NCI-H128 (cell line): ENCODE measurements around the gene CCDC124.

Source experiments
- DNase-seq: peaks from one replicate; lab custom pipeline; 2025; ENCODE audit not compliant: unreplicated experiment; lab: John Stamatoyannopoulos, UW

CCDC124 gene

DNA sequence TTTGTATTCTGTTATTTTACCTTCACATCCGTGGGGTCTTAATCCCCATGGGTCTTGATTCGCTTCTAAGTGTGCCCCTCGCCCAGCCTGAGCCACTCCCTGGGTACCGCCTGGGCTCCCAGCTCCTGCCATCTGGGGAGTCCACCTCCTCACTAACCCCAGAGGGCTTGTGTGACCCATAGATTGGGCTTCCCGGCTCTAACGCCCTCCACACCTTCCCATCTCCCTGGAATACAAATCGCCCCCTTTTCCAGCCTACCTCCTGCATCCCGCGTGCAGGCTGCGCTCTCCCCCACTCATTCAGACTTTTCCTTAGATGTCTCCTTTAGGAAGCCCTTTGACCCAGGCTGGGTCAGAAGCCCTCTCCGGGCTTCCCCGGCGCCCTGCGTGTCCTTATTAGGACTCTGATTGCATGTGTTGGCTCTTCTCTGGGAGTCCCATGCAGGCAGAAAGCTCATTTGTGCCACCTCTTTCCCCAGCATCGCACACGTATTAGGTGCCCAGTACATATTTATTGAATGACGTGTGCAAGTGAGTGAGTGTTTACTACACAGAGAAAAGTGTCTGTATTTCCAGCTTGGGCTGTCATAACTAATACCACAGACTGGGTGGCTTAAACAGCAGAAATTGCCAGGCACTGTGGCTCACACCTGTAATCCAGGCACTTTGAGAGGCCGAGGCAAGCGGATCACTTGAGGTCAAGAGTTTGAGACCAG is 757 bp downstream of the CCDC124 start:
- DNase-seq, result no peak

GRCh38 chr19:17936379-17936778 is 3.6 kb downstream of the CCDC124 start:
- no peak for DNase-seq

GRCh38 chr19:17937371-17937900 is 4.6 kb downstream of the CCDC124 start:
- DNase-seq, result no peak

DNA sequence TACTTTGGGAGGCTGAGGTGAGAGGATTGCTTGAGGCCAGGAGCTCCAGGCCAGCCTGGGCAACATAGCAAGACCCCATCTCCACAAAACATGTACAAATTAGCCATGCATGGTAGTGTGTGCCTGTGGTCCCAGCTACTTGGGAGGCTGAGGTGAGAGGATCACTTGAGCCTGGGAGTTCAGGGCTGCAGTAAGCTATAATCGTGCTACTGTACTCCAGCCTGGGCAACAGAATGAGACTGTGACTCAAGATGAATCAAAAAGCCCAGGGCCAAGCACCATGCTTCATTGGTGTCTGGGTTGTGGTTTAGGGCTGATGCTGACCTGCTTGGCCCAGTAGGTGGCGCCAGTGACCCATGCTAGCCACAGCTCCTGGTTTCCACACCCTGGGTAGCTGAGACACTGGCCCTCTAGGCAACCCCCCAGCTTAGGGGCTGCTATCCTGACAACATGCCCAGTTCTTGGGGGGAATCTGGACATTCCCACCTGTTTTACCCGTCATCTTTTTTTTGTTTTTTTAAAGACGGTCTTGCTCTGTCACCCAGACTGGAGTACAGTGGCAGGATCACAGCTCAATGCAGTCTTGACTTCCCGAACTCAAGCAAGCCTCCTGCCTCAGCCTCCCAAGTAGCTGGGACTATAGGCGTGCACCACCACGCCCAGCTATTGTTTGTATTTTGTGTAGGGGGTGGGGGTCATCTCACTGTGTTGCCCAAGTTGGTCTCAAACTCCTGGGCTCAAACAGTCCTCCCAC is 5.5 kb downstream of the CCDC124 start:
- DNase-seq, result peak; percentile 46

GRCh38 chr19:17942181-17942580 is 9.4 kb downstream of the CCDC124 start:
- DNase-seq, result no peak

DNA sequence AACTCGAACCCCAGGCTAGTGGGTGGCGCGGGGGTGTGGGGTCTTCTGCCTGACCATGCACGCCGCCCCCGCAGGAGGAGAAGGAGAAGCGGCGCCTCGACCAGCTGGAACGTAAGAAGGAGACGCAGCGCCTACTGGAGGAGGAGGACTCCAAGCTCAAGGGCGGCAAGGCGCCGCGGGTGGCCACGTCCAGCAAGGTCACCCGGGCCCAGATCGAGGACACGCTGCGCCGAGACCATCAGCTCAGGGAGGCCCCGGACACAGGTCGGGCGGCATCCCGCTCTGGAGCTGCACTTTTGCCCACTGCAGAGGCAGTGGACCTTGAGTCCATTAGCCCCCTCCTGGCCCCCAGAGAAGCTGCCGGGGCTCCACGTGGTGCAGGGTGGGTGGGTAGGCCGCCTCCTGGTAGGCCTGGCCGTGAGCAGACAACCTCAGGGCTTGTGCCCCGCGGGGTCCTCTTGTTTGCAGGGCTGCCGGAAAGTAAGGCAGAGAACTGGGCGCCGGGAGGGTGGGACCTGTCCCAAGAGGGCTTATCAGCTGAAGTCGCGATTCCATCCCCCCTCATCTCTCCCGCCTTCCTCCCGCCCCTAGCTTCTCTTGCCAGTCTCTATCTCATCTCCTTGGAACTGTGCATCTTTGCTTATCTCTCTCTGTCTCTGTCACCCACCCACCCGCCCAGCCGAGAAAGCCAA is 9.9 kb downstream of the CCDC124 start:
- DNase-seq, result no peak

DNA sequence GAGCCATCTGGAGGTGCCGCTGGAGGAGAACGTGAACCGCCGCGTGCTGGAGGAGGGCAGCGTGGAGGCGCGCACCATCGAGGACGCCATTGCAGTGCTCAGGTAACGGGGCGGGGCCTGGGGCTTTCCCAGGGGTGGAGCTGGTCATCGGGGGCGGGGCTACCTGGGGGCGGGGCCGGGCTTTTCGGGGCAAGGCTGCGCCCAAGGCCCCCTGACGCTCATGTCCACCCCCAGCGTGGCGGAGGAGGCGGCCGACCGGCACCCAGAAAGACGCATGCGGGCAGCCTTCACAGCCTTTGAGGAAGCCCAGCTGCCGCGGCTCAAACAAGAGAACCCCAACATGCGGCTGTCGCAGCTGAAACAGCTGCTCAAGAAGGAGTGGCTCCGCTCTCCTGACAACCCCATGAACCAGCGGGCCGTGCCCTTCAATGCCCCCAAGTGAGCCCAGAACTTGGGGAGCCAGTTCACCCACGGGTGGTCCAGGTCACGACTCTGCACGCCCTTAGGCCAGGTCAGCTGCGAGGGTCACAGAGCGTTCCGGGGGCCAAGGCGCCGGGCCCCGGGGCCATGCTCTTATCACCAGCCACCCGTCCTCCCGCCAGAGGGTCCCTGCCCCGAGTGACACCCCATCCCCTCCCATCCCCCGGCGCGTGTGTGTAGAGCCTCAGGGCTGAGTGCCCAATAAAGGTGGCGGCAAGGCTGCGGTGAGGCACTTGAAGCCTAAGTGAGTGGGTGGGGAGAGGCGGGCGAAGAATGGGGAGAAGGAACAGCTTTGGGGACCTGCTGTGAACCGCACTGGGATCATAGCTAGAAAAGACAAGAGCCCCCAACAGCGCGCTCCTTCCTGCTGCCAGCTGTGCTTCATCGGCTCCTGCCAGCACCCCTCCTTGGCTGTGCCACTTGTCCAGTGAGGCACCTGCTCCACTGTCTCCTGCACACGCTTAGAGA is 10.7 kb downstream of the CCDC124 start:
- no peak for DNase-seq

DNA sequence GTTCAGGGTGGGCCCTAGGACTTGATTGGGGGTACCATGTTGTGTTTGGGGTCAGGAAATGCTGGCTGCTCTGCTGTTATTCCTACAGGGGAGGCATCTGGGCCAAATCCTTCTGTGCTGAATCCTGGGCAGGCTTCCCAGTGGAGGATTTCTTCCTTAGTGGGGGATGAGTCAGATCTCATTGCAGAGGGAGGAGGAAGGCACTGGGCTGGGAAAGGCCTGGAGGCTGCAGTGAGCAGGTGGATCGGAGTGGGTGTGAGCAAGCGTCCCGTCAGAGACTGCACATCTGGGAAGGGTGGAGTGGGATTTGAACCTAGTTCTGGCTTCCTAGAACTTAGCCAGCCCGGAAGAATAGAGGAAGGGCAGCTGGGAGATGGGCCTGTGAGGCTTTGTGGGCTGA is 11.5 kb downstream of the CCDC124 start:
- DNase-seq, result no peak

- no peak for DNase-seq
Measured at GRCh38 chr19:17946965-17947784, 14.4 kb downstream of the CCDC124 start.

GRCh38 chr19:17947815-17948513 is 15.1 kb downstream of the CCDC124 start:
- DNase-seq, result peak; percentile 99

DNA sequence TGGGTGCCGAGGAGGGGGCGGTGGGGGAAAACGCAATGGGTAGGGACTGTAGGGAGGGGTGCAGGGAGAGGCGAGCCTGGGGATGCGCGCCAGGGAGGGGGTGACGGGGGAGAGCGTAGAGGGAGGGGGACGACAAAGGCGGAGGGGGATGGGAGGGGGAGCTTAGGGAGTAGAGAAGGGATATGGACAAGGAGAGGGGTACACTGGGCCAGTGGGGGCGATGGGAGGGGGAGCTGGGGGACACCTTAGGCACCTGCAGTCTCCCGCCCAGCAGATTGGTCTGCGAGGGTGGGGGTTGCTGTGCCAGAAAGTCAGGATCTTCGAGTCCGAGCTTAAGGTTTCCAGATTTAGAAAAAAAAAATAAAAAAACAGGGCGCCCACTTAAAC is 15.7 kb downstream of the CCDC124 start:
- DNase-seq, result no peak

DNA sequence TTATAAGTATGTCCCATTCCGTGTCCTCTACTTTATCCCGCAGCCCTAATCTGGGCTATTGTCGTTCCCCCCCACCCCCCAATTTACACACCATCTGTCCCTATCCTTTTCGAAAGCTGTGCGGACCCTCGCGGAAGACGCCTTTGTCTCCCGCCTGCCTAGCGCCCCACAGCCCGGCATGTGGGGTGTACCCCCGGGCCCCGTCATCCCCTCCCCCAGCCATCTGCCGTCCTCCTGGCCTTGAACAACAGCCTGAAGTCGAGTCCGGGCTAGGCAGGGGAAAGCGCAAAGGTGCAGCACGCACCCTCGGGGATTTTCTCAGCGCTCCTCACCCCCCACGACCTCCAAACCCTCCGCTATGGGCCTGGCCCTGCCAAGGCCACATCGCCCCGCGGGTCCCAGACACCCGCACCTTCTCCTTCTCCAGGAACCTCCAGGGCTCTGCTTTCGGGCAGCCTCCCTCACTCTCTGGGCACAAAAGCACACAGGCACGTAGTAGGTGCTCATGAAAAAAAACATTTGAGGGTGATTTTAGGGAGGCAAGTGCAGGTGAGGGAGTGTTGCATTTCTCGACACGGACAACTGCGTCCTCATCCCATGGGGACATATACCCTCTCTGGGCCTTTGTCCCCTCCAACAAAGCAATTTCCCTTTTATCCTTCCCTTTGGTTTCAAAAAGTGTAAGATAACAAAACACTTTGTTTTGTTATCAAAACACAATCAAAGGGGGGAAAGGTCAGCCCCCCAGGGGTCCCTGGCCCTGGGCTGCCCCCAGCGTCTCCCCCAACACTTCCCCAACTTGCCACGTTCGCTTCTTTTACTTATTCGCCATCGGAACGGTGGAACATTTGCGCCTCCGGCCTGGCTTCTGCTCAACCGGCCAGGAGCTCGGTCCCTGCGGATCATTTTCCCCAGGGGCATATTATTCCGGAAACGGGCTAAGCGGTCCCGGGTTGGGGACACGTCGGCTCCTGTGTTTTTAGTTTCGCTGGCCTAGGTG is 16.4 kb downstream of the CCDC124 start:
- DNase-seq, result no peak

DNA sequence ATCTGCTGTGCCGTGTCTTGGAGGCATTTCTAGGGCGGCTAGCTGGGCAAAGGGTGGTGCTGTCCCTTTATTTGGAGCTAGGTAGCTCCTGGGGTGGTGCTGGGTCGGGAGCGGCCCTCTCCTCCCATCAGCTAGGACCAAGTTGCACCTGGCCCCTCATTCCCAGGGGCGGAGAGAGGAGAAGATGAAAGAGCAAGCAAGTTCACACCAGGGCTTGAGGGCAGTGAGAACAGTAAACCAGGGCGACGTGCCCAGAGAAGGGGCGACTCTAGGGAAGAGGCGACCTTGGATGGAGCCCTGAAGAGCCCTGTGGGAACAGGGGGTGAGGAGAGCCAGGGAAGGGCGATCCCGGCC is 17.1 kb downstream of the CCDC124 start:
- peak; percentile 80 for DNase-seq

GRCh38 chr19:17950310-17951156 is 17.7 kb downstream of the CCDC124 start:
- DNase-seq, result peak; percentile 80

DNA sequence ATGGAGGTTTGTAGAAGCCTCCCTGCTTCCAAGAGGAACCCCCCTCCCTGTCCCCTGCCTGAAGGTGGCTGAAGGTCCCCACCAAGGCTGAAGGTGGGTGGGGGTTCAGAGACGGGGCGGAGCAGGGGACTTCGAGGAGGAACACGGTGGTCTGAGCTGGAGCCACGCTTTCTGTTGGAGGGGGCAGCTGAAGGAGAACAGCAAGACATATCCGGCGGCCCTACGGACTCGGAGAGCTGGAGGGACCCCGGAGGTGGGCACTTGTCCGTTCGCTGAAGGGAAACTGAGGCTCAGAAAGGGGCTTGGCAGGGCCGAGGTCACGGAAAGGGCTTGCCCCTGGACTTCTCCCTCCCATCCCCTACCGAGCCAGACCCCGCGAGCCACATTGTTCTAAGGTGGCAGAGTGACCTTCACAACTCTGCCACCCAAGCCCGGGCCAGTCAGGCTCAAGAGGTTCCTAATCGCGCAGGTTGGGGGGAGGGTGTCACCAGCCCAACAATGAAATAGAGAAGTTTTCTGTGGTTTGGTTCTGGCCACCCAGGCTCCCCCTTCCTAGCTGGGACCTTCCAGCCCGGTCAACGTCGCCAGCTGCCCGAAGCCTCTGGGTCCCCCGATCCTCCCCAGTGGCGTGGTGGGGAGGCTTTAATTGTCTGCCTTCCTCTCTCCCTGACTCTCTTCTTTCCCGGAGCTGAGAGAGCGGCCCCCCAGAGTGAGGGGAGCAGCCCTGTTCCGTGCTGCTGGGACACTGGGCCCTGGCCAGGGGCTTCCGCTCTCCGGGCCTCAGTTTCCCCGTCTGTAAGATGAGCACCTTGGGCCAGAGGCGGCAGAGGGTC is 18.6 kb downstream of the CCDC124 start:
- no peak for DNase-seq
